WTC11 (cell line): ENCODE measurements around the gene SMCO2. TPM values are rescaled to one million over a fixed set of nuclear protein-coding genes. Genes with fewer than 3 reads are reported as not detected.

Experiments
- ATAC-seq: fragments of 200-7000 bp; cut with Tn5 transposase; 2 replicates; pipeline ENCODE4 v1.10.0; 2021; ENCODE audit warnings: mild to moderate bottlenecking, moderate library complexity
- CTCF ChIA-PET: fragments of 300-600 bp; sonication (Branson Sonifier 250); formaldehyde crosslinking; loops from one replicate; lab custom pipeline; 2021; ENCODE audit warnings: antibody characterized with exemption; lab: Charles Lee
- POLR2A ChIA-PET: fragments of 350-600 bp; sonication (Branson Sonifier 250); formaldehyde crosslinking; loops from one replicate; lab custom pipeline; 2021; ENCODE audit warnings: antibody characterized with exemption; lab: Charles Lee
- DNase-seq: peaks from one replicate; pipeline ENCODE4 v3.0.0; 2021; ENCODE audit warnings: low spot score
- H3K27ac Mint-ChIP-seq: 2 replicates; pipeline ENCODE4 v1.8.0; 2021; ENCODE audit warnings: mixed read lengths
- H3K27me3 Mint-ChIP-seq: 2 replicates; pipeline ENCODE4 v1.8.0; 2021; ENCODE audit warnings: low read depth, mild to moderate bottlenecking, moderate library complexity, mixed read lengths
- H3K36me3 Mint-ChIP-seq: 2 replicates; pipeline ENCODE4 v1.8.0; 2021; ENCODE audit warnings: mixed read lengths
- H3K4me1 Mint-ChIP-seq: 2 replicates; pipeline ENCODE4 v1.8.0; 2022; ENCODE audit warnings: mixed read lengths
- H3K4me3 Mint-ChIP-seq: 2 replicates; pipeline ENCODE4 v1.8.0; 2021; ENCODE audit warnings: mild to moderate bottlenecking, moderate library complexity, mixed read lengths
- H3K9me3 Mint-ChIP-seq: 2 replicates; pipeline ENCODE4 v1.8.0; 2021; ENCODE audit warnings: mixed read lengths
- ATF3 ChIP-seq: sonication (generic); formaldehyde crosslinking; conservative IDR thresholded peaks from 2 replicates; pipeline ENCODE4 v1.8.1; 2022; ENCODE audit warnings: mild to moderate bottlenecking, missing genetic modification reagents
- FOXP4 ChIP-seq: sonication (generic); formaldehyde crosslinking; IDR thresholded peaks from 2 replicates; pipeline ENCODE4 v1.8.0; 2022; ENCODE audit warnings: mild to moderate bottlenecking, missing genetic modification reagents
- IRF1 ChIP-seq: sonication (generic); formaldehyde crosslinking; IDR thresholded peaks from 2 replicates; pipeline ENCODE4 v1.8.0; 2023; ENCODE audit warnings: missing genetic modification reagents
- MAX ChIP-seq: sonication (generic); formaldehyde crosslinking; IDR thresholded peaks from 2 replicates; pipeline ENCODE4 v1.8.0; 2022; ENCODE audit warnings: mild to moderate bottlenecking, missing genetic modification reagents
- NFYB ChIP-seq: sonication (generic); formaldehyde crosslinking; conservative IDR thresholded peaks from 2 replicates; pipeline ENCODE4 v1.8.0; 2022; ENCODE audit warnings: low read depth, missing genetic modification reagents
- RELA ChIP-seq: sonication (generic); formaldehyde crosslinking; IDR thresholded peaks from 2 replicates; pipeline ENCODE4 v1.8.1; 2022; ENCODE audit warnings: missing genetic modification reagents, mild to moderate bottlenecking, borderline replicate concordance
- SMAD3 ChIP-seq: sonication (generic); formaldehyde crosslinking; IDR thresholded peaks from 2 replicates; pipeline ENCODE4 v1.8.0; 2022; ENCODE audit warnings: missing genetic modification reagents, mild to moderate bottlenecking, borderline replicate concordance
- SP1 ChIP-seq: sonication (generic); formaldehyde crosslinking; conservative IDR thresholded peaks from 2 replicates; pipeline ENCODE4 v1.8.1; 2022; ENCODE audit warnings: missing genetic modification reagents
- TEAD4 ChIP-seq: sonication (generic); formaldehyde crosslinking; IDR thresholded peaks from 2 replicates; pipeline ENCODE4 v1.8.0; 2022; ENCODE audit warnings: mild to moderate bottlenecking, missing genetic modification reagents
- ZBTB43 ChIP-seq: sonication (generic); formaldehyde crosslinking; IDR thresholded peaks from 2 replicates; pipeline ENCODE4 v1.8.1; 2023; ENCODE audit warnings: mild to moderate bottlenecking, missing genetic modification reagents
- ZNF512 ChIP-seq: sonication (generic); formaldehyde crosslinking; IDR thresholded peaks from 2 replicates; pipeline ENCODE4 v1.8.1; 2022; ENCODE audit warnings: missing genetic modification reagents, borderline replicate concordance
- ZSCAN18 ChIP-seq: fragments of 250-450 bp; sonication (Bioruptor Pico); IDR thresholded peaks from 2 replicates; pipeline ENCODE4 v2.1.2; 2022; ENCODE audit warnings: mild to moderate bottlenecking, moderate library complexity
- total RNA-seq: library from RNA; stranded (reverse); gene quantifications from 3 replicates; pipeline ENCODE4 v1.2.3, GENCODE V29; 2021

The SMCO2 gene
- total RNA-seq, 1 experiment from 2014 or later, result 0.52 TPM

GRCh38 chr12:27524839-27525753, 78.6 kb downstream of the SMCO2 start (continued):
- no peak for TF ChIP-seq FOXP4 (CRISPR knock-in tag)

GRCh38 chr12:27527512-27527911, 81.0 kb downstream of the SMCO2 start:
- Mint-ChIP-seq H3K4me3 (no peak overlapping the region), H3K36me3 (no peaks in the 10 kb centered on the region), H3K27me3 (peaks cover 47% of the 10 kb centered on the region), H3K27ac (no peak overlapping the region), H3K9me3 (no peaks in the 10 kb centered on the region), H3K4me1 (peaks cover 30% of the 10 kb centered on the region)
- no peak for TF ChIP-seq RELA (CRISPR knock-in tag)
- POLR2A ChIA-PET, result no interaction called here
- DNase-seq (no peak), ATAC-seq (no peak)
- CTCF ChIA-PET, result no interaction called here

- Mint-ChIP-seq H3K4me1 (peaks cover 23% of the 10 kb centered on the region), H3K27ac (no peak overlapping the region), H3K4me3 (no peak overlapping the region), H3K27me3 (peaks cover 46% of the 10 kb centered on the region), H3K9me3 (no peaks in the 10 kb centered on the region), H3K36me3 (no peaks in the 10 kb centered on the region)
- no peak for ATAC-seq
- POLR2A ChIA-PET, result no interaction called here
- no peak for TF ChIP-seq SMAD3
- no peak for TF ChIP-seq NFYB
- no peak for TF ChIP-seq FOXP4 (CRISPR knock-in tag)
- TF ChIP-seq ZBTB43 (CRISPR knock-in tag), result no peak
- TF ChIP-seq SP1 (CRISPR knock-in tag), result no peak
- no peak for TF ChIP-seq ZNF512 (CRISPR knock-in tag)
- no peak for TF ChIP-seq MAX (CRISPR knock-in tag)
- no peak for TF ChIP-seq ATF3 (CRISPR knock-in tag)
- TF ChIP-seq TEAD4 (CRISPR knock-in tag), result no peak
- TF ChIP-seq IRF1 (CRISPR knock-in tag), result no peak
- no peak for TF ChIP-seq ZSCAN18 (CRISPR knock-in tag)
- DNase-seq, result no peak
- CTCF ChIA-PET, result no interaction called here
These were observed 82.3 kb downstream of the SMCO2 start for GRCh38 chr12:27528788-27529187.
